NCI-H748 (cell line): ENCODE results near the gene BGN.

ENCODE experiments used
- DNase-seq: peaks from one replicate; lab custom pipeline; 2025; ENCODE audit not compliant: unreplicated experiment; lab: John Stamatoyannopoulos, UW

Gene BGN

GRCh38 chrX:153525451-153525850 is 30.7 kb downstream of the BGN start:
- DNase-seq = no peak

DNA sequence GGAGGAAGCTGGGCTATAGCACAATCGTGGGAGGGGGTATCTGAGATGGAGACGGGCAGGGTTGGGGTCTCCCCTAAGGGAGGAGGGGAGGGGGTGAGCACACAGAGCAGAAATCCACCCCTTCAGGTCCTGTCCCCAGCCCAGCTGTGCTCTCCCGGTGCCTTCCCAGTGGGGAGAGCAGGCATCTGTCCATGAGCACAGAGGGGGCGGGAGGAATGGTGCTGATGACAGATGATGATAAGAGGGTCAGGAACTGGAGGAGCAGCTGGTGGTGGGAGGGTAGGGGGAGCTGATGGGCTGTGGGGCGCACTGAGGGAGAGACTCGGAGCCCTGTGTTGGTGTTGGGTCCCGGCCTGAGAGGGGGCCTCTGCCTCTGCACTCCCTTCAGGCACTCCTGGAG is 31.3 kb downstream of the BGN start:
- no peak for DNase-seq

GRCh38 chrX:153526801-153527200 is 32.0 kb downstream of the BGN start:
- DNase-seq = peak; percentile 79

DNA sequence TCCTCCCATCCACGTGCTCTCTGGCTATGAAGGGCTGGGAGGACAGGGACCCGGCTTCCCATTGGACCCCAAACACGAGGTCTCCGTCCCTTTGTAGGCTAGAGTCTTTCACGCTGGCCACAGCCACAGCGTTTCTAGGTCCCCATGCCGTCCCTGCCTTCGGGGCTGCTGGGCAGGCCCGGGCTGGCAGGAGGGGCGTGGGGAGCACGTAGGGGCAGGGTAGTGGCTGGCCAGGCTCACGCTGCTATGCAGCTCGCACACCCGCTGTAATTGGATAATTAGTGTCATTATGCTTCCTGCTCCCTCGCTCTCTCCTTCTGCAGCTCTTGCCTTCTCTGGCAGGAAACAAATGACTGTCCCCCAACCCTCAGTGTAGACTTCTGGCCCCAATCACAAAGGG is 32.4 kb downstream of the BGN start:
- DNase-seq = peak; percentile 91

- DNase-seq = no peak
Observed at GRCh38 chrX:153530411-153531129, 35.8 kb downstream of the BGN start.

DNA sequence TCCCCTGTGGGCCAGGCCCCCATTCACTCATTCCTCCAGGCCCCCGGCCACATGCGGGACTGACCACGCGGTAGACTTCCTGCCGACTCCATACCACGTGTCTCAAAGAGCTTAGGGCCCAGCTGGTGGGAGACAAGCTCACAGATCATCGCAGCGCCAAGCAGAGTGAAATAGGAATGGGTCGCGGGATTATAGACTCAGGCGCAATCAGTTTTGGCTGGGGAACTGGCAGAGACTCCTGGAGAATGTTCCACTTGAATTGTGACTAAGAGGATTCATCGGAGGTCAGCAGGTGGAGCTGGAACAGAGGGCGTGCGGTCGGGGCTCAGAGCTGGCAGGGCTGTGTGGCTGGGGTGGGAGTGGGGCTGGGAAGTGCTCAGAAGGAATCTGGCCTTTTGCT is 38.3 kb downstream of the BGN start:
- peak; percentile 11 for DNase-seq

GRCh38 chrX:153537080-153537479 is 42.3 kb downstream of the BGN start:
- no peak for DNase-seq

DNA sequence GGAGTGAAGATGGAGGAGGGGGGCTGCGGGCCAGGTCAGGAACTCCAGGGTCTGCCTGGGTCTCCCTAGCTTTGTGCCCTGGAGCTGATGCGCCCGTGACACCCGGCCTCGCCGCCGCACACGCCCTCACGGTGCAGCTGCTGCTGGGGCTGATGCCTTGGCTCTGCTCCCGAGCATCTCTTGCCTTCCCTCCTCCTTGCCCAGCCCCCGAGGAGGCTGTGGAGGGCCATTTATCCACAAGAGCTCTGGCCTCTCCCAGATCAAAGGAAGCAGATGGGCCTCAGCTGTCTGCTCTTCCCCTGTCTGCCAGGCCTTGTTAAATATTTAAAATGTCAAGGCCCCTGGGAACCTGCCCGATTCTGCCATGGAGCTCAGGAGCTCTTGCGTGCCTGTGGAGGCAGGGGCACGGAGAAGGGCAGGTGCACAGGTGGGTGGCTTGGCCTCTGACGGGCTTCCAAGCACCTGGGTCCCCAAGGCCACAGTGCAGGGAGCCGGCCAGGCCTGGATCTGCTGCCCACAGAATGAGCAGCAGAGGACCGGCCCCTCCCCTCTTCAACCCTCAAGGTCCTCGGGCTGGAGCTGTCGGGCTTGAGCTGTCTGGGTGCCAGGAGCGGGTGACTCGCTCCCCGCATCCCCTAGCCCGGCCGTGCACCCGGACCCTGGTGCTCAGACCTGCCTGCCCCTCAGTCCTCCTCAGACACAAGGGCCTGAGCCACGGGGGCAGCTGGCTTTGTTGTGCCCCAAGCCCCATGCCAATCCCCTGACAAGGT is 42.9 kb downstream of the BGN start:
- DNase-seq = no peak

GRCh38 chrX:153538424-153538823 is 43.6 kb downstream of the BGN start:
- no peak for DNase-seq

DNA sequence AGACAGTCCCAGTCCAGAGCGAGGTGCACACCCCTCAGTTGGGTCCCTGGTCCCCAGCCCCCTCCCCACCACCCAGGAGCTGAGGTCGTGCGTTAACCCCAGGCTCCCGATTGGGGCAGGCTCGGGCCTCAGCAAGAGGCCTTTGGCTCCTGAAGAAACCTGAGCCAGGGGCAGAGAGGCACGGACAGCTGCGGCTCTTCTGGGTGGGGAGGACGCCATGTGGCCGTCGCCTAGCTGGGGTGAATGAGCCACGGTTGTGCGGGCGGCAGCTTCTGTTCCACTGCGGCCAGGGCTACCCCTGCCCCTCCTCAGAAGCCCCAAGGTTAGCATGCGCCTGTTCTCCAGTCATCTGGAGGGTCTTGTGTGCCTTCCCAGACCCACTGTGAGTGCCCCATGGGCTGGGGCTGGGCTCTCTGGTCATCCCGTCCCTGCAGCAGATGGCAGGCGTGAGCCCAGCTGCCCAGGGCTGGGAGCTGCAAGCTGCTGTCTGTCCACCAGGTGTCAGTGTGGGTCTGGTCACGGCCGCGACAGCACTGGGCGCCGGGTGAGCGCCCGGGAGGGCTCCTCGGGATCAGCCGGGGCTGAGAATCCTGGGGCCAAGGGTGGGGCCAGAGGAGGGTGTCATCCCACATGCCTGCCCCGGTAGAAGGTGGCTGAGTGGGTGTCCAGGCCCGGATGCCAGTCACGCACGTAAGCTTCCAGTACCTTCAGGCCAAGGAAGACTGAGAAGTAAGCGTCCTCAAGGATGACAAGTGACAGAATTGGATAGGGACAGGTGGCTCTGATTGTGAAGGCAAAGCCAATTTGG is 44.6 kb downstream of the BGN start:
- DNase-seq = peak; percentile 58

DNA sequence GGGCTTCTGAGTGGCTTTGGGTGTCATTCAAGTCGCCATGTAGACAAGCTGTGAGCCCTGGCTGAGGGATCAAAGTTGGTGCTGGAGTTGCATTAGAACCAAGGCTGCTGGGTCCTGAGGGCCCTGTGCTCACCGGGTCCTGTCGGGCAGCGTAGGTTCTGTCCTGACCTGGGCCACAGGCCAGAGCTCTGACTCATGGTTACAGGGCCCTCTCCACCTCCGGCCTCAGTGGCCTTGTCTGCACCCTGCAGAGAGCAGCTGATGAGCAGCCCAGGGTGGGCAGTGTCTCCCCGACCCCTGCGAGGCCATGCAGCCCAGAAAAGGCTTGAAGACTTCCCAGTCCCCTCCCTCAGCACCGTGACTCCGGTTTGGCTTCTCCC is 45.2 kb downstream of the BGN start:
- no peak for DNase-seq

DNA sequence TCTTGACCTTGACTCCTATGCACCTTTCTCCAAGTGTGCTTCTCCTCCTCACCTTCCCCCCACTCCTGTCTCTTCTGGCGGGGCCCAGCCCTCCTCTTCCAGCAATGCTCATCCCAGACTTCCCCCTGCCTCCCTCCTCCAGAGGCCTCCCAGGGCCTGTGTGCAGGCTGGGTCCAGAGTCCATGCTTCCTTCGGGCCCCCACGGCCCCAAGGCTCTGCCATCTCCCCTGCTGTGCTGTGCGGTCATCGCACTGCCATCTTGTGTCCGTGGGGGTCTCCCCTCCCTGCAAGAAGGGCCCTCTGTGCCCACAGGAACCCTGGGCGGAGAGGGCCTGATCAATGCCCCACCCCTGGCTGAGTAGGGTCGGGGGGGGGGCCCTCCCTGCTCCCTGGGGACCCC is 49.9 kb downstream of the BGN start:
- no peak for DNase-seq

DNA sequence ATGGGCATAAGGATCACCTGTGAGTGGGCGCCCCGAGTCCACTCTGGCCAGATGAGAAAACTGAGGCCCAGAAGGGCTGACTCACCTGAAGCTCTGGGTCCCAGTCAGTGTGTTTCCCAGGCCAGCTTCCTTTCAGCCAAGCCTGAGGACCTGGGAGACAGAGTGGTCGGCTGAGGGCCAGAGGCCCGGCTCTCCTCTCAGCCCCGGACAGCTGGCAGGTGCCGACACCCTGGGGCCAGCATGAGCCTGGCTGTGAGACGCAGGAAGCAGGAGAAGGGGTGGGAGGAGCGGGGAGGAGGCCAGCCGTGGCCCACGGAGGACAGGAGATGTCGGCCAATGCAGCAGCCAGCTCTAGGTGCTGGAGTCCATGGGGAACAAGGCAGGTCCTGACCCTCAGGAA is 51.6 kb downstream of the BGN start:
- no peak for DNase-seq

GRCh38 chrX:153547195-153547594 is 52.4 kb downstream of the BGN start:
- no peak for DNase-seq

DNA sequence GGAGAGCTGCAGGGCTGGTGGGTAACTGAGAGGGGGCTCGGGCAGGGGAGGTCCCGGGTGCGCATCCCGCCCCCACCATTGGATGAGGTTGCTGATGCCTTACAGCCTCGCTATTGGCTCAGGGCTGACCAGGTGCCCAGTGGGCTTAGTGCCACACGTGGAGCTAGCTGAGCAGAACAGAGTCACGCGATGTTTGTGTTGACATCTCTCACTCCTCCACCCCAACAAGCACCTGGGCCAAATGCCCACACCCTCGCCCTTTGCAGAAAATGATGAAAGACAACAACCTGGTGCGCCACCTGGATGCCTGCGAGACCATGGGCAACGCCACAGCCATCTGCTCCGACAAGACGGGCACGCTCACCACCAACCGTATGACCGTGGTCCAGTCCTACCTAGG is 54.5 kb downstream of the BGN start:
- no peak for DNase-seq

DNA sequence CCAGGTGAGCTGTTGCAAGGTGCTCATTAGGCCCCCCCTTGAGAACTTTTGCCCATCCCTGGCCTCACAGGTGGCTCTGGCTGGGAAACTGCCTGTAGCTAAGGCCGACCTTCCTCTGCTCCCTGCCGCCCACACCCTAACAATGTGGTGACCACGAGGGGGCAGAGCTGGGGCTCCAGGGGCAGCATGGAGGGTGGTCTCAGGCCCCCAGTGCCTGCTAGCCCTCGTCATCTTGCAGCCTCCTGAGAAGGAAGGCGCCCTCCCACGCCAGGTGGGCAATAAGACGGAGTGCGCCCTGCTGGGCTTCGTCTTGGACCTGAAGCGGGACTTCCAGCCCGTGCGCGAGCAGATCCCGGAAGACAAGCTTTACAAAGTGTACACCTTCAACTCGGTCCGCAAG is 55.0 kb downstream of the BGN start:
- no peak for DNase-seq

- DNase-seq = no peak
Observed at GRCh38 chrX:153551135-153551534, 56.4 kb downstream of the BGN start.

- peak; percentile 37 for DNase-seq
Observed at GRCh38 chrX:153554519-153555167, 59.9 kb downstream of the BGN start.

- no peak for DNase-seq
Observed at GRCh38 chrX:153556767-153557166, 62.0 kb downstream of the BGN start.

- no peak for DNase-seq
Observed at GRCh38 chrX:153557618-153558355, 63.0 kb downstream of the BGN start.
